Nucleus accumbens (tissue), 56 donors: ENCODE measurements around the gene SORCS2.
"Not testable (repeated sequence)": the region's sequence is repeated elsewhere in the genome, so short reads cannot be mapped to it uniquely, and the experiment has no call there.

Source experiments
- DNase-seq, 56 donors: peaks; one replicate each; lab custom pipeline; 2025; lab: John Stamatoyannopoulos, UW

Gene SORCS2

GRCh38 chr4:7575426-7575825, 383.1 kb downstream of the SORCS2 start:
- no peak for DNase-seq

- DNase-seq, result not testable (repeated sequence)
These were observed 385.2 kb downstream of the SORCS2 start for GRCh38 chr4:7577361-7578039.

DNA sequence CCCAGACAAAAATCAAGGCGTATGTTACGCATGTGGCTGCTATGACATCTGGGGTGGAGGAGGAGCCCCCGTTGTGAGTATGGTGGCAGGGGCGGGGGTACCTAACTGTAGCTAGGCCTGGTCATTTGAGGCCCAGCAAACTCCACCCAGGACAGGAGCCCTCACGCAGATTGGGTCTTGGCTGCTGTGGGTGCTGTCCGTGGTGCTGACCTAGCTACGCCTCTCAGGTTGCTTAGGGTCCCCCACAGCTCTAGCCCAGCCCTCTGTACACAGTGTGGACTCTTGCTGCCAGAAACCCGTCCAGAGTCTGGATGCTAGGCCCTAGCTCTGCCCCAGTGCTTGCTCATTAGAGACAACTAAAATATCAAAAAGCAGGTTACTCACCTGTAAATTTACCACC, 389.1 kb downstream of the SORCS2 start:
- no peak for DNase-seq

DNA sequence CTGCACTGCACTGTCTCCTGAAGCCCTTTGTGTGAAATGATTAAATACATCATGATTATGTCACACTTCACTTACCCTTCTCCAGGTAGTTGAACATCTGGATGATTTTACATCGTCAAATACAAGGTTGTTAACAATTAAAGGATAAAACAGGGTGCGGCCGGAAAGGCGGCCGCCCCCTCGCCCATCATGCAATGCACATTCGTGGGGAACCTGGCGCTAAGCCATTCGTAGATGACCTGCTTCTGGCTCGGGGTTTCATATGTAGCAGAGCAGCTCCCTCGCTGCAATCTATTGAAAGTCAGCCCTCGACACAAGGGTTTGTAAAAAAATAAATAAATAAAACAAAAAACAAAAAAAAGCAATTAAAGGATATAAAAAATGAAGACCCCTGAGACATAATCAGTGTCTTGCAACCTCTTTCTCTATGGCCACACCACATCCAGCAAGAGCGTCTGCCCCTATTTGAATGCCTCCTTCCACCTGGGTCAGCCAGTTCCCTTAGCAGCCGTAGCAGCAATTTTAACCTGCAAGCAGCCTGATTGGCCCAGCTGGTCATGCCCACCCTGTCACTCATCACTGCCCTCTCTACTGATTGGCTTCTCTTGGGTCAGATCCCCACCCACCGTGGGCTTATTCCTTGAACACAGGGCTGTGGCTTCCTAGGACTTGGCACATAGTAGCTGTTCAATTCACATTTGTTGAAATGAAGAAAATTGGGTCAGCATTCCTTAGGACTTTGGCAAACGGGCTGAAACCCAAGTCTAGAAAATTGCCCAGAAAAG, 390.2 kb downstream of the SORCS2 start:
- no peak for DNase-seq

DNA sequence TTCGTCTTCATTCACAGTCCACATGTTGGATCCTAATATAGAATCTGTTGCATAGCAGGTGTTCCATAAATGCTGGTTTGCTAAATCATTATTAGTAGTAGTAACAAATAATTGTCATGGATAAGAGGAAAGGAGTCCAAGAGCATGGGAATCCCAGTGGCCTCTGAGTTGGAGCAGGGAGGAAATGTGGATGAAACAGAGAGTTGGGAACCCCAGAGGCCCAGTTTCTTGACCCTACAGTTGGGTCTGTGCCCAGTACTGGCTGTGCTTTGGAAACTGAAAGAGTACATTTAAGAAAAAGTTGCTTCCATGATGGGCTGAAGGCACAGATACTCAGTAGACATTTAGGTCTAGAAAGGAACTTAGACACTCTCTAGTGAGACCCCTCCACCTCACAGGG, 391.8 kb downstream of the SORCS2 start:
- no peak for DNase-seq

DNA sequence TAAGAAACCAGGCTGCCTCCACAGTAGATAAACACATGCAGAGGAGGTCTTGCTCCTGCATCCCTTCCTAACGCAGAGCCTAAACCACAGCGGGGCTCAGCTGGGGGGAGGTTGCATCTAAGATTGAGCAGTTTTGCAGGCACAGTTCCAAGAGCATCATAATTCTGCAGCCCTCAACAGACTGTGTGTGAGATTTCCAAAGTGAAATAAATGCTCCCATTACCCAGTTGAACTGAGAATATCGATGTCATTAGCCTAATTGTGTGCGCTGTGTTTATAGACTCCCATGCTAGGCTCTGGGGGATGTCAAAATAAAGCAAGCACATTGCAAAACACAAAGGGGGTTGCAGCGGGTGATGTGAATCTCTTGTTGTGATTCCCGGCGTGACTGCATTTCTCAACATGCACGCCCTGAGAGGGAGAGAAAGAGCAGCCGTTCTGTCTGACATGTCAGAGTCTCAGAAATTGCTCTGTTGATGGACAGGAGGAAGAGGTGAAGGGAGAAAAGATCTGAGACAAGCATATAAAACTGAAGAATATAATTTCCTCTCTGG, 392.3 kb downstream of the SORCS2 start:
- DNase-seq, result no peak

GRCh38 chr4:7585768-7586167, 393.4 kb downstream of the SORCS2 start:
- DNase-seq, result no peak

DNA sequence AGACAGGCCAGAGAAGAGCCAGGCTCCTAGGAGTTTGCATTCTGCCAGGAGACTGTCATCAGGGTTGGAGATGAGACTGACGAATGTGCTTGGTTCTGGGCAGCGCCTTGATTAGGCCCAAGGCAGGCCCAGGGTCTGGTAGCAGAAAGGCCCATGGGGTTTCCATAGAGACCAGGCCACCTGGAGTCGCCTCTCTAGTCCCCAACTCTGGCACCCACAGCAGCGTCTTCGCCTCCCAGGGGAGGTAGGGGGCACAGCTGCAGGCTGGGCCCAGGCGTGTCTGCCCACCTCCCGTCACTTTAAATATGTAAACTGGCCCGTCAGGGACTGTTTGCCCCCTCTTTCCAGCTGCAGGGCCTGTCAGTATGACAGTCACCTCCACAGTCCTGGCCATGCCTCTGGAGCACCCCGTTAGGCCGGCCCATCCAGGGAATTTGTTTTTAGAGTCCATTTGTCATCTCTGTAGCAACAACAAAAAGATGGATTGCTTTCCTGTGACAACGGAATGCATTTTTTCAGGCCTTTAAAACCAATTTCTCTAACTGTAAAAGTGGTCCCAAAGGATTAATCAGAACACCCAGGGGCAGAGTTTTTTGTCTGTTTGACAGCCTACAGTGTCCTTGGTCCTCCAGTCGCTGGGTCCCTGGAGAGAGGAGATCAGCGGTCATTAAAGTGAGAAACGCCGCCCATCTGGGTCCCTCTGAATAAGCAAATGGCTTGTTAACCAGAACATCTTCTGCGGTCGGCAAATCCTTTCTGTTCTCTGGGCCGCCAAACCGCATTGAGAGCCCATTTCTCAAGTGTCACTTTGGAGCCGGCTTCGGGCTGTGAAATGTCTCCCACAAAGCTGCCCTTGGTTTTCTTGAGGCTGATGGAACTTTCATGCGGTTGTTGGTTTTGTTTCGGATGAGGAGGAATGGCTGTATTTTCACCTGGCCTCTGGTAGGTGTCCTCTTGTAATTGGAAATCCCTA, 395.4 kb downstream of the SORCS2 start:
- DNase-seq, result no peak

- no peak for DNase-seq
These were observed 397.9 kb downstream of the SORCS2 start for GRCh38 chr4:7590189-7590588.

DNA sequence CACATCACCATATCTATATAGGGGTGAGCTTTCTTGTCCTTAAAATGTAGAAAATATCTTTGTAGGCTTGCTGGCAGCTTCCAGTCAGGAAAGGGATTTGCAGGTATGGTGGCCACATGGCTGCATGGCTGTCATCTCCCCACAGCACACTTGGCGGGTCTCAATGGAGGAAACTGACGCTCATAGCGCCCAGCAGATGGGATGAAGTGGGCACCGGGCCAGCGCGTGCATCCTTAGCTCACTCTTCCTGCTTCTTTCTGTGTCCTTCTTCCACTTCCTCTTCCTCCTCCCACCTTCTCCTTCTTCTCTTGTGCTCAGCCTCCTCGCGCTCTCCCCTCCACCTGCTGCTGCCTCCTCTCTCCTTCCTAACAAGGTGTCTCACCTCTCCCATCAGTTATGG, 398.6 kb downstream of the SORCS2 start:
- no peak for DNase-seq

GRCh38 chr4:7591409-7592053, 399.2 kb downstream of the SORCS2 start:
- peak in 17 of 56 donors; percentile 9 to 54 (median 24) for DNase-seq

DNA sequence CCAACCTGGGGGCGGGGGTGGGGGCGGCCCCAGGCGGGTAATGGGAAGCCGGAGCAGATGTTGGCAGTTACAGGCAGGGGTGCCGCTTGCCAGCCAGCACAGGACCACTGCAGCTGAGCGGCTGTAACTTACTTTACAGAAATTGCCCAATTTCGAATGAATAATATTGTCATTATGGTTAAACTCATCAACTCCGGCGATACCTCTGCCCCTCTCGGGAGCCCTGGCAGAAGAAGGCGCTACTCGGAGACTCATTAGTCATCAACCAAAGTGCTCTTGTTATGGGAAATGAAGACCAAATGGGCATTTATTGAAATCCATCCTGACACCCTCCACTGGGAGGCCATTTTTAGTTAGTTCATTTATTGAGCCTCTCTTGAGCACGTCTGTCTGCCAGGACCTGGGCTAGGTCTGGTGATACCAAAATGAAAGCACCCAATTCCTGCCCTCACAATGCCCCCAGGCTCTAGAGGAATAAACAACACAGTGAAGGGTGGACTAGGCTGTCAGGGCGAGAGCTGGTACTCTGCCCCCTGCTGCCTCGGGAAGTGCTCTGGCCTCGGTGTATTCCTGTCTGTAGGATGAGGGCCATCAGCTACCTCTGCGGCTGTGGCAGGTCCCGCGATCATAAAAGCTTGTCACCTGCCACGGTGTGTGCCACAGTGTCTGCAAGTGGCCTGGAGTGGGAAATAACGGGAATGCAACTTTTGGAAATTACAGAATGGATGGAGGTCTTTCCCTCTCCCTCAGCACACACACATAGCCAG, 401.5 kb downstream of the SORCS2 start:
- no peak for DNase-seq

GRCh38 chr4:7595934-7596461, 403.7 kb downstream of the SORCS2 start:
- peak in 1 of 56 donors; percentile 31 for DNase-seq

DNA sequence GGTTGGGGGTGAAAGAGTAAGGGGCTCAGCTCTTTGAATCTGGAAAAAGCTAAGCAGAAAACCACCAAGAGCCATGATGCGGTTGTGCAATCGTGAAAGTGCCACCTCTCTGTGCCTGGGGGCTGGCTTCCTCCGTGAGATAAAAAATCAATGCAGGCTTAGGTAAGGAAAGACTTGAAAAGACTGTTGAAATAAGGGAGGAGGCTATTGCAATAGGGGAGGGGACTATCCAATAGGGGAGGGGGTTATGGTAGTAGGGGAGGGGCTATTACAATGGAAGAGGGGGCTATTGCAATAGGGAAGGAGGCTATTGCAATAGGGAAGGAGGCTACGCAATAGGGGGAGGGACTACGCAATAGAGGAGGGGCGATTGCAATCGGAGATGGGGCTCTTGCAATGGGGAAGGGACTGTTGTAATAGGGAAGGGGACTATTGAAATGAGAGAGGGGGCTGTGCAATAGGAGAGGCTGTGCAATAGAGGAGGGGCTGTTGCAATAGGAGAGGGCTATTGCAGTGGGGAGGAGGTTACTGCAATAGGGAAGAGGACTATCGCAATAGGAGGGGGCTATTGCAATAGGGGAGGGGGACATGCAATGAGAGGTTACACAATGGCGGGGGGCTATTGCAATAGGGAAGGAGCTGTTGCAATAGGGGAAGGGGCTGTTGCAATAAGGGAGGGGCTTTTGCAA, 404.7 kb downstream of the SORCS2 start:
- DNase-seq, result no peak

- DNase-seq, result peak in 10 of 56 donors; percentile 20 to 53 (median 26)
These were observed 406.8 kb downstream of the SORCS2 start for GRCh38 chr4:7598939-7599790.

DNA sequence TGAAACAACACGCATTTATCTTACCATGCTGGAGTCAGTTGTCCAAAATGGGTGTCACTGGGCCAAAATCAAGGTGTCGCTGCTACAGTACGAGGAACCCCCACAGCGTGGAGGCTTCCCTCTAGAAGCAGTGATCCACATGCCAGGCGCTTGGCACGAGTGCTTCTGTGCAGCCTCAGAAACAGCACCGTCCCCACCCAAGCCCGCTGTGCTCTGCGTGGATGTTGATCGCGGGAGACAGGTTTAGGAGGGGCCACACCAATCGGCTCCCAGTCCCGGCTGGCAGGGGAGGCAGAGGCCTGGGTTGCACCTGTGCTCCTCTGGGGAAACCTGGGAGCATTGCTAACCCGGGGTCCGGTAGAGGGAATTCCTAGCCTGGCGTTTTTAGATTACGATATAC, 407.9 kb downstream of the SORCS2 start:
- no peak for DNase-seq

GRCh38 chr4:7602166-7602565, 409.8 kb downstream of the SORCS2 start:
- DNase-seq, result not testable (repeated sequence)
